SH-SY5Y (cell line): ENCODE measurements around the gene HVCN1.

Experiments used
- GATA2 ChIP-seq: IDR thresholded peaks from 2 replicates; pipeline ENCODE4 v1.6.1; 2011; ENCODE audit warnings: mild to moderate bottlenecking, low read depth, low read length
- GATA3 ChIP-seq: IDR thresholded peaks from 2 replicates; pipeline ENCODE4 v1.6.1; 2011; ENCODE audit warnings: low read depth, mild to moderate bottlenecking, low read length, moderate library complexity

DNA sequence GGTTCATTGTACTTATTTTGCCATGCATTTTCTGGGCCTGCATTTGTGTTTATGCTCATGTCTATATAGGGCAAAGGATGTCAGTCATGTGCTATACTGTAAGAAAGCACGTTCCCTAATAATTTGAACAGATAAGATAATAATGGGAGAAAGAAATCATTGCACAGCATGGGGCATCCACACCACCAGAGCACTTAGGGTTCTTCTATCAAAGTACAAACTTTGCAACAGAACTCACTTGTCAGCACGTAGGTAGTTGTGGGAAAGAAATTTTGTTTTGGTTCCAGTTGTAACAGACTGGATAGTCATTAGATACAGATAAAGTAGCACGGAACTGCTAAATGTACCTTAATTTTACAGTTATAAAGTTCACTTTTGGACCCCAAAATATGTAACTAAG is 43.7 kb upstream of the HVCN1 start:
- TF ChIP-seq GATA3: no peak
- TF ChIP-seq GATA2: no peak
